ENCODE data around the gene IQGAP3.

IQGAP3 gene

DNA sequence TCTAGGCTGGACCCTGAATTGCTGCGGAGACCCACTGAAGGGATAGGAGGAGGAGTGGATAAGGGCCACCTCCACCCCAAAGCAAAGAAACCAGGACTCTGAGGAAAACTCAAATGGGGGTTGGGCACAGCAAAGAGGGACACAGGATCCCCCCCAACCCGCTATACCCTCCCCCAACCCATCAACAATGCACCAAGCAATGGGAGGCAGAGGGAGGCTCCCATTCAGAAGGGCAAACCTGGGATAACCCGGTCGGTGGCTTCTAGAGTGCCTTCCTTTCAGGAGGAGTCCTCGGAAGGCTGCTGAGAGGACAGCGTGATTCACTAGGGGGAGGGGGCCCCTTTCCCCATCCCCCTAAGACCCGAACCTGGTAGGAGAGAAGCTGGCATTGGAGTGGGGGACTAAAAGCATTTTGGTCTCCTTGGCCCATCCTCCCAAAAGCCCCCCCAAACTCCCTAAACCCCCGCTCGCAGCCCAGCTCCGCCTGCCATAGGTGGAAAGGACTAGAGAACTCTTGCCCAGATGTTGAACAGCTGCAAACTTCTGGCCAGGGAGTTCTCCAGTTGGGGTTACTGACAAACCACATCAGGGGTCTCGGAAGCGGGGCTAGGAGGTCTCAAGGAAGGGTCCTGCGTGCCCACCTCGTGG lies 73.0 kb downstream of the IQGAP3 start:
- no peak for DNase-seq (ENCODE audit: extremely low read depth, low read depth)
- TF ChIP-seq, protein P1, sequence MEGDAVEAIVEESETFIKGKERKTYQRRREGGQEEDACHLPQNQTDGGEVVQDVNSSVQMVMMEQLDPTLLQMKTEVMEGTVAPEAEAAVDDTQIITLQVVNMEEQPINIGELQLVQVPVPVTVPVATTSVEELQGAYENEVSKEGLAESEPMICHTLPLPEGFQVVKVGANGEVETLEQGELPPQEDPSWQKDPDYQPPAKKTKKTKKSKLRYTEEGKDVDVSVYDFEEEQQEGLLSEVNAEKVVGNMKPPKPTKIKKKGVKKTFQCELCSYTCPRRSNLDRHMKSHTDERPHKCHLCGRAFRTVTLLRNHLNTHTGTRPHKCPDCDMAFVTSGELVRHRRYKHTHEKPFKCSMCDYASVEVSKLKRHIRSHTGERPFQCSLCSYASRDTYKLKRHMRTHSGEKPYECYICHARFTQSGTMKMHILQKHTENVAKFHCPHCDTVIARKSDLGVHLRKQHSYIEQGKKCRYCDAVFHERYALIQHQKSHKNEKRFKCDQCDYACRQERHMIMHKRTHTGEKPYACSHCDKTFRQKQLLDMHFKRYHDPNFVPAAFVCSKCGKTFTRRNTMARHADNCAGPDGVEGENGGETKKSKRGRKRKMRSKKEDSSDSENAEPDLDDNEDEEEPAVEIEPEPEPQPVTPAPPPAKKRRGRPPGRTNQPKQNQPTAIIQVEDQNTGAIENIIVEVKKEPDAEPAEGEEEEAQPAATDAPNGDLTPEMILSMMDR (IDR thresholded peaks at IDR 0.05; ENCODE audit: low read depth, low read length) = no peak

DNA sequence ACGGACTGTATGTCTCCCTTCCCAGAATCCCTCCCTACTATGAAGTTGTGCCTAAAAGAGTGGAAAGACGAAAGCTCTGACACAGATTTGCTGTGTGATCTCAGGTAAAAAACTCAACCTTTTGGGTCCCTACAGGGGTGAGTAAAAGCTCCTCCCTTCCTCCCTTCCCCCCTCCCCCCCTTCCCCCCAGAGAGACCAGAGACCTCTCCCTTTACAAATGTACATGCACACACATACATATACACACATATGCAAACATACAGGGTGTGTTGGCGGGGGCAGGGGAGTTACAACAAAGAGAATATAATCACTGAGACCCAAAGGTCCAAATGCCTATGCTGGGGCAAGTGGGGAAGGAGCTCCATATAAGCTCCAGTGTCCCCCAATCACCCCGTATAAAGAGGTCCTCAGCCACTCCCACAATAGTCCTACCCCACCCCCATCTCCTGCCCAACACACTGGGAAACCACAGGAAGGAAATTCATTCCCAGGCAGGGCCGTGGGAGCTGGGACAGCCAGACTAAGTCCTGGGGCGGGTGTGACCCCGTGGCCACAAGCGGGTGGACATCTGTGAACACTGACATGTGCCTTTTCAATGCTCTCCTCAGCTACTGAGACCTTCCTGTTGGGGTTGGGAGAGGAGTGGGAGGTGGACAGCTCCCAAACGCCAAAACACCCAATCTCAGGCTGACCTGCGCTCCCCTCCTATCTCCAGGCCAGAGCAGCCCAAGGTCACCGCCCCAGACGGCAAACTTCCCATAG lies 73.8 kb downstream of the IQGAP3 start:
- no peak for DNase-seq (ENCODE audit: extremely low read depth, low read depth)
- TF ChIP-seq, protein P1 (IDR thresholded peaks at IDR 0.05; ENCODE audit: low read depth, low read length) = no peak

DNA sequence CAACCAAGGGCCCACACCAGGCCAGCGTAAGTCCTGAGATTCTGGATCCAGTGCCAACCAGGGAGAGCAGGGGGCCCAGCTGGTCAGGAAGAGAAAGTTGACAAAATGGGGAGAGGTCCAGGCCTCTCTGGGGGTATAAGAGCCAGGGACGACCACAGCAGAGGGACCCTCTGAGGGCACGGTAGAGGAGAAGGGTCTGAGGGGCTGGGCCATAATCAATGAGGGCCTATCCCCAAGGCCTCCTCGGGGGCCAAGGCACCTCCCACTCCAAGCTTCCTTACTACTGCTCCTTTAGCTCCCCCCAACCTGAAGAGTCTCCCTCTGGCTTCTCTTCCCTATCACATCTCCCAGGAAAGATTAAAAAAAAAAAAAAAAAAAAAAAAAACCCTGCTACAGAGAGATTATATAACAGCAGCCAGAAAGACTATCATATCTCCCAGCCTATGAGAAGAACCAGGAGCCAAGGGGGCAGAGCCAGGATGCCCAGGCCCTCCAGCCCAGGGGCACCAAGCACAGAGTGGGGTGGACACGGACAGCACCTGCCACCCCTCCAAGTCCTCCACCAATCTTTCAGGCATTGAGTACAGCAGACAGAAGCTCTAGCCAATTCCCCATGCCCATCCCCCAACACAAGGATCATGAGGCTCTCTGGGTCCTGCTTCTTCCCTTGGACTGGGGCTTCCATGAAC lies 74.5 kb downstream of the IQGAP3 start:
- TF ChIP-seq, protein P1 (IDR thresholded peaks at IDR 0.05; ENCODE audit: low read depth, low read length) = no peak
- no peak for DNase-seq (ENCODE audit: extremely low read depth, low read depth)

DNA sequence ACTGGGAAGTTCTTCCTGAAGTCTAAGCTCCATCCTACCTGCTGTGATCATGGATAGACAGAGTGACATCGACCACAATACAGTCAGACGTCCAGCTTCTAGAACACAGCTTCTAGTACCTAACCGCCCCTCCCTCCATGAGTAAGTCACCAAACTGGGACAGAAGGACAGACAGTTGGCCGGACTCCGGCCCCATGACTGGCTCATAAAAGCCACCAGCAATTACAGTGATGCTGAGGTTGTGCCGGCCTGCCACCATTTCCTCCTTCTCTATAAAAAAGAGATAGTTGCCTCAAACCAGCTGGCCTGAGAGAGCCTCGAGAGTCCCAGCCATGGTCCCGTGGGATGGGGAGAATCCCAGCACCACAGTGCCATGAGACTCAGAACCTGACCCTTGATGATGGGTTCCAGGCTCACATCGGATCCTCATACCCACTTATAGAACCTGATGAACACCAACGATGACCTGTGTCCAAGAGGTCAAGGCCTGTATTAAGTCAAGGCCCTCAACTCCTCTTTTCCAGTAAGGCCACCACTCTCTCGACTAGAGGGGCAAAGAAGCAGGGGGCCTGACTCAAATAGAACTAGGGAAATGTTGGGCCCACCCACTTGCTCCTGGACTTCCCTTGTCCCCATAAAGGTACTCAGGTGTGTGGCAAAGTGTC lies 75.2 kb downstream of the IQGAP3 start:
- TF ChIP-seq, protein P1 (IDR thresholded peaks at IDR 0.05; ENCODE audit: low read depth, low read length) = no peak
- DNase-seq (ENCODE audit: extremely low read depth, low read depth) = no peak

DNA sequence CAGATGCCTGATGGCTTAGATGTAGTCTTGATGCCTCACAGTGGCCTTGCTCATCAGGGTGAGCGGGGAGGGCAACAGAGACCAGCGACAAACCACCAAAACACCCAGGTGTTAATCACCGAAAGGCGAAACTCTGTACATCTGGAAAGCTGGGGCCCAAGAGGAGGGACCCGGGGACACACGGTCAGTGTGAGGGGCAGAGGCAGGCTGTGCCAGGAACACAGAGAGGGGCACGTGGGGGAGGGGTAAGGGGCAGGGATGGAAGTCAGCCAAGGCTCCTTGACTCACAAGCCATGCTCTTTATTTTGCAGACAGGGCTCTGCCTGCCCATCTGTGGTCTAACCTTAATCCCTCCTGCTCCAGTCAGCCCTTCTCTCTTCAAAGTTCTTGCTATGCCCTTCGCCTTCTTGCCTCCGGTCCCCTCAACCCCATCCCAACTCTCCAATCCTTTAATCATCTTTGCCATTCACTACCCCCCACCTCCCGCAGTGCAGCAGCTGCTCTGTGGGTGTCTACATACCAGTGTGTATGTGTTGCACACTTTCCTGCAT lies 76.1 kb downstream of the IQGAP3 start:
- TF ChIP-seq, protein P1 (IDR thresholded peaks at IDR 0.05; ENCODE audit: low read depth, low read length) = no peak
- DNase-seq (ENCODE audit: extremely low read depth, low read depth) = no peak

DNA sequence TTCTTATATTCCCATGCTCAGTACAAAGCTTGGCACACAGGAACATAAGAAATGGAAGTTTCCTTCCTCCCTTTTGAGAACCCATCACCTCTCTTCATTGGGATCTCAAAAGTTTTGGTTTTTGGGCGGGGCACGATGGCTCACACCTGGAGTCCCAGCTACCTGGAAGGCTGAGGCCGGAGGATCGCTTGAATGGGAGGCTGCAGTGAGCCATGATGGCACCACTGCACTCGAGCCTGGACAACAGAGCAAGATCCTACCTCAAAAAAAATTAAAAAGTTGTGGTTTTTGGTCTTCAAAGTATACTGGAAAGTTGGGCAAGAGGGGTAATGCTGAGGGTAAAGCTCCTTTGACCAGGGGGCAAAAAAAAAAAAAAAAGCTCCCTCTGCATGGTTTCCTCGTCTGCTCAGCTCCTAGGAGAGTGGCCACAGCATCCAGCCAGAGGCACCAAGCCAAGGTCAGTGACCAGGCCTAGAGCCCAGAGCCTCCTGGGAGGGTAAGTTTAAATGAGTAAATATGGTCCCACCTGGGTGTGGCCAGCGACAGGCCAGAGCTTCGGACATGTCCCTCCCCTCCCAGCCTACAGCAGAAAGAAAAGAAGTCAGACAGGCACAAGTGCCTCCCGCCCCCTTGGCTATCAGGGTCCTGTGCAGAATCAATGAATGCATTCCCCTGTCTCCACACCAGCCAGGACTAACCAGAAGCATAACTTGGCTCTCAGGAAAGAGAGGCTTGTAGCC lies 76.8 kb downstream of the IQGAP3 start:
- TF ChIP-seq, protein P1 (IDR thresholded peaks at IDR 0.05; ENCODE audit: low read depth, low read length) = no peak
- no peak for DNase-seq (ENCODE audit: extremely low read depth, low read depth)

Measured in AG09319 (cell line).